GM21619 (cell line): Measurements from ENCODE around the gene ANKRD12.
"Not testable (repeated sequence)": the region's sequence is repeated elsewhere in the genome, so short reads cannot be mapped to it uniquely, and the experiment has no call there.

Experiments used
- ATAC-seq: cut with Tn5 transposase; IDR thresholded peaks from one replicate; pipeline ENCODE4 v1.9.1; 2021; ENCODE audit not compliant: unreplicated experiment

The ANKRD12 gene

DNA sequence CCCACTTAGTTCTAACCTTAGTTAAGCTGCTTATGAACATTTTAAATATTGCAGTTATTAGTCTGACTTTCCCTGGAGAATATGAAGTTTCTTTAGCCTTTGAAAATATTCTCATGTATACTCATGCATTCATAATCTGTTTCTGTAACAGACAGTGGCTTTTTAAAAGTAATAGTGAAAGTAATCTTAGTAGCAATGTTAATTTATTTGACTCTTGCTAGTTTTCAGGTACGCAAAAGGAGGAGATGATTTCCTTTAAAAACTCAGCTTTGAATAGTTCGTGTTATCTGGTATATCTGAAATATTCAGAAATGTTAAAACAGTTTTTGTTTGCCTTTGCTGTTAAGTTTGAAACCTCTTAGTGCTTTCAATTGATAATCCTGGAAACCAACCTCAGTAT, 3.8 kb downstream of the ANKRD12 start:
- no peak for ATAC-seq

DNA sequence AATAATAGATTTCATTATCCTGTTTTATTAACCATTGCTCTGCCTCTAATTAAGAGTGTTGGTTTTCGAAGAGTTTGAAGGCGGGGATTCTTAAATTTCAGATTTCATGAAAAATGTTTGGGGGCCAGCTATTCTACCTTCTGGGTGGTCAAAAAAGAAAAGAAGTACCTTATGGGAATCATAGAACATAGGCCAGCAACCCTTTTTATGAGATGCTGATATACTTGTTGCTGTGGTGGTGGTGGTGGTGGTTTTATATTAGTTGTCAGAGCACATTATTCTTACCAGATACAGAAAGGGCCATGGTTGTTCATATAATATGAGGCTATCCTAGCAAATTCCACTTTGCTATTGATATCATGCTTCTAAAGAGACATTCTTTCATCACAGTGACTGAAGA, 4.4 kb downstream of the ANKRD12 start:
- ATAC-seq = no peak

DNA sequence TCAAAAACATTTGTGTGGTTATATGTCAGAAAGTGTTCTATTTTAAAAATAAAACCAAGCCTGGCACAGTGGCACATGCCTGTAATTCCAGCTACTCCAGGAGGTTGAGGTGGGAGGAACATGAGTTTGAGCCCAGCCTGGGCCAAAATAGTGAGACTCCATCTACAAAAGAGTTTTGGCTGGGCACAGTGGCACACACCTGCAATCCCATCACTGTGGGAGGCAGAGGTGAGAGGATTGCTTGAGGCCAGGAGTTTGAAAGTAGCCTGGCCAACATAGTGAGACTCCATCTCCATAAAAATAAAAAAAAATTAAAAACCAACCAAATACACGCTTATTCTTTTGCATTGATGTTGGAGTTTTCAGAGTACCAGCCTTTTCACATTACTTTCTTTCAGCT, 9.6 kb downstream of the ANKRD12 start:
- no peak for ATAC-seq

DNA sequence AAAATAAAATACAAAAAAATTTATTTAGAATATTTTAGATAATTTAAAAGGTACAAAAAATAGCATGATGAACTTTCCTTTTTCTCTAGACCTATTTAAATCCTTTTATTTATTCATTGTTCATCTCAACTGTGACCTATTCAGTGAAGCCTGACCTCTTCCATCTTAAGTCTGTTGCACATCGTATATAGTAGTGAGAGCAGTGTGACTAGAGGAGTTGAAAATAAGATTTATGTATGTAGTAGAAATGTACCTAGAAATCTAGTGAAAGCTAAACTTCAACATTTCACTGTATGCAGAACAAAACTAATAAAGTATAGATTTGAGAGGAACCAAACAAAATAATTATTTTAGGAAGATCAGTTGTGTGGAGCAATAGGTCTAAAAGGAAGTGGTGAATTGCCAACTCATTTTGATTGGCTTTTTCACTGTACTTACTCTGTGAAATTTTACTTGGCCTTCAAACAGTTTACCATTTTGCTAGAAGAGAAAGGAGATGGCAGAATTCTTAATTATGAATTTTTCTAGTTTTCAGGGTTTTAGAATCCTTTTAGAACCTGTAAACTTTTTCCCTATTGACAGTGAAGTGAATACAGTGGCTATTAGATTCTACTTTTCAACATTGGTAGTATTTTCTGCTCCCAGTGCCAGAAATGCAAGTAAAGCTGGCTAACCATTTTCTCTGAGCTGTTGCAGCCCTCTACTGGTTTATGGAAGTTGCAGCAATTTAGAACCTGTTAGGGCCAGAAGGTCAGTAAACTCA, 11.0 kb downstream of the ANKRD12 start:
- peak; percentile 58 for ATAC-seq

DNA sequence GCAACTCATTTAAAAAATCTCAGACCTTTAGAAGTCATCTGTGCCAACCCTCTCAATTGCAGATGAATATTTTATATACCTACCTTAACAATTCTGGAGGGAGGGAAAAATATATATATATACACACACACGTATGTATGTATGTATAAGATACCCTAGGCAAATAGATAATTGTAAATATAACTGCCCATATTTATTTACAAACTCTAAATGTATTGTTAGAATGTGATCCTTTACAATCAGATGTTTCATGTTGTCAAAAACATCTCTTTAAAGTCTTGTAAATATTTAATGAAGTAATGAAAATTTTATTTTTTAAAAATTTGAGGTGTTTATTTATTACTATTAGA, 11.6 kb downstream of the ANKRD12 start:
- ATAC-seq = no peak

DNA sequence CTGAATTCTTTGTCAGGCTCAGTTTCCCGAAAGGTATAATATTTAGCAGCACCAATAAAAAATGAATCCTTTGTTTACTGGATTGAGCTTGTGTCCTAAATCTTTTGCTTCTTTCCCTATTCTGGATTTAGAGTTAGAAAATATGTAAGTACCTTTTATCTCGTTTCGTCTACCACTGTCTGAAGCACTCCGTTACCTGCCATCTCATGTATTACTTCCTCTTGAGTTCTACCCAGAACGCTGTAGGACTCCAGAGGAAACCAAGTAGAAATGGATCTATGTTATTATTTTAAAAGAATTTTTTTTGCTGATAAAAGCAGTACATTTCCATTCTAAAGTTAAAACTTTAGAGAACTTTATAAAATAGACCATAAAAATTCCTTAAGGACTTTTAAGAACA, 13.5 kb downstream of the ANKRD12 start:
- ATAC-seq = no peak

DNA sequence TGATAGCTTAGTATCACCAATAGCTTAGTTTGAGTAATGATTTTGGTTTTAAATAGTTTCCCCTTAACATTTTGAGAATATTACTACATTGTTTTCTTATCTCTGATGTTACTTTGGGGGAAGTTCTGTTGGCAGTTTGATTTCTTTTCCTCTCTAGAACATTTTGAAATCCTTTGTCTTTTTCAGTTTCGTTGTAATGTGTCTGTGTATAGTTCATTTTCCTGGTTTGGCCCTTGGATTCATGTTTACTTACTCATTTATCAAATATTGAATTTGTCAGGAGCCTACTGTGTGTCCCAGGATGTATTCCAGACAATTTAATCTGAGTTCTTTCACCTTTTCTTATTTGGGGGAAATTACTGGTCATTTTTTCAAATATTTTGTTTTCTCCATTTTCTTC, 16.7 kb downstream of the ANKRD12 start:
- no peak for ATAC-seq

DNA sequence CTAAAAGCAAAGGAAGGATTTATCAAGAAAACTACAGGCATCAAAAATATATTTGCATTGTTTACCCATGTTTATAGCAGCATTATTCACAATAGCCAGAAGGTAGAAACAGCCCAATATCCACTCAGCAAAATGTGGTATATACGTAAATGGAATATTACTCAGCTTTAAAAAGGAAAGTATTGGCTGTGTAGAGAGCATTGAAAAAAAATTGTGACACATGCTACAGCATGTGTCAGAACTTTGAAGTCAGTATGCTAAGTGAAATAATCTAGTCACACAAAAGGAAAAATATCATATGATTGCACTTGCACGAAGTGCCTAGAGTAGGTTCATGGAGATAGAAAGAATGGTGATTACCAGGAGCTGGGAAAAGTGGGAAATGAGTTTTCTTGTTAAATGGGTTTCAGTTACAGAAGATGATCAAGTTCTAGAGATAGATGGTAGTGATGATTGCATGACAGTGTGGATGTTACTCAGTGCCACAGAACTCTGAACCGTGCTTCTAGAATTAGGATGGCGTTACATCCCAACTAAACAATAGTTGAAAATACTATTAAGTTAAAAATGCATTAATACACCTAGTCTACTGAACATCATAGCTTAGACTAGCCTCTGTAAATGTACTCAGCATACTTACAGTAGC, 20.1 kb downstream of the ANKRD12 start:
- ATAC-seq = no peak

DNA sequence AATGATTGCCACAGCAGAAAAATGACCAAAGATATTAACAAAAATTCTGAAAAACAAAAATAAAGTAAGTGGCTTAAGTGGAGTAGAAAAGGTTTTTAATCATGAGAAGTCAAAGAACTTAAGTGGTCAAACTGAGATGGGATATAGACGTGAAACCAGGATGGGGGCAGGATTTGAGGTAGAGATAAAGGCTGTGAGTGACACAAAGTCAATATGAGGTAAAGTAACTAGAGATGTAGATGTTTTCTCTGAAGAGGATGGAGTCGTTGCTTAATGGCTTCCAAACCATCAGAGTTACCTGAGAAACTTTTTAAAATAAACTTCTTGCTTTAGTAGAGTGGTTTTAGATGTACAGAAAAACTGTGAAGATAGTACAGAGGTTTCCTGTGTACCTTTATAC, 21.2 kb downstream of the ANKRD12 start:
- ATAC-seq = no peak

DNA sequence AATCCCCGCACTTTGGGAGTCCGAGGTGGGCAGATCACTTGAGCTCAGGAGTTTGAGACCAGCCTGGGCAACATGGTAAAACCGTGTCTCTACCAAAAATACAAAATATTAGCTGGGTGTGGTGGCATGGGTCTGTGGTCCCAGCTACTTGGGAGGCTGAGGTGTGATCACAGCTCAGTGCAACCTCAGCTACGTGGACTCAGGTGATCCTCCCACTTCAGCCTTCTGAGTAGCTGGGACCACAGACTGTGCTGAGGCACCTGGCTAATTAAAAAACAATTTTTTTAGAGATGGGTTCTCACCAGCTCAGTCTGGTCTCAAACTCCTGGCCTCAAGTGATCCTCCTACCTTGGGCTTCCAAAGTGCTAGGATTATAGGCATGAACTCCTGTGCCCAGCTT, 23.4 kb downstream of the ANKRD12 start:
- ATAC-seq = no peak

DNA sequence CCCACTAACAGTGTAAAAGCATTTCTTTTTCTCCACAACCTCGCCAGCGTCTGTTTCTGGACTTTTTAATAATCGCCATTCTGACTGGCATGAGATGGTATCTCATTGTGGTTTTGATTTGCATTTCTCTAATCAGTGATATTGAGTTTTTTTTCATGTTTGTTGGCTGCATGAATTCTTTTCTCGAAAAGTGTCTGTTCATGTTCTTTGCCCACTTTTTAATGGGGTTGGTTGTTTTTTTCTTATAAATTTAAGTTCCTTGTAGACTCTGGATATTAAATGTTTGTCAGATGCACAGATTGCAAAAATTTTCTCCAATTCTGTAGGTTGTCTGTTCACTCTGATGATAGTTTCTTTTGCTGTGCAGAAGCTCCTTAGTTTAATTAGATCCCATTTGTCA, 26.1 kb downstream of the ANKRD12 start:
- not testable (repeated sequence) for ATAC-seq

DNA sequence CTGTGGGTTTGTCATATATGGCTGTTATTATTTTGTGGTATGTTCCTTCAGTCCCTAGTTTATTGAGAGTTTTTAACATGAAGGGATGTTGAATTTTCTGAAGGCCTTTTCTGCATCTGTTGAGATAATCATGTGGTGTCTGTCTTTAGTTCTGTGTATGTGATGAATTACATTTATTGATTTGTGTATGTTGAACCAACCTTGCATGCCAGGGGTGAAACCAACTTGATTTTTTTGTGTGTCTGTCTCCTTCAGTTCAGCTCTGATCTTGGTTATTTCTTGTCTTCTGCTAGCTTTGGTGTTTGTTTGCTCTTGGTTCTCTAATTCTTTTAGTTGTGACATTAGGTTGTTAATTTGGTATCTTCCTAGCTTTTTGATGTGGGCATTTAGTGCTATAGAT, 27.6 kb downstream of the ANKRD12 start:
- not testable (repeated sequence) for ATAC-seq

DNA sequence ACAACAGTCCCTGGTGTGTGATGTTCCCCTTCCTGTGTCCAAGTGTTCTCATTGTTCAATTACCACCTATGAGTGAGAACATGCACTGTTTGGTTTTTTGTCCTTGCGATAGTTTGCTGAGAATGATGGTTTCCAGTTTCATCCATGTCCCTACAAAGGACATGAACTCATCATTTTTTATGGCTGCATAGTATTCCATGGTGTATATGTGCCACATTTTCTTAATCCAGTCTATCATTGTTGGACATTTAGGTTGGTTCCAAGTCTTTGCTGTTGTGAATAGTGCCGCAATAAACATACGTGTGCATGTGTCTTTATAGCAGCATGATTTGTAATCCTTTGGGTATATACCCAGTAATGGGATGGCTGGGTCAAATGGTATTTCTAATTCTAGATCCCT, 29.3 kb downstream of the ANKRD12 start:
- not testable (repeated sequence) for ATAC-seq

DNA sequence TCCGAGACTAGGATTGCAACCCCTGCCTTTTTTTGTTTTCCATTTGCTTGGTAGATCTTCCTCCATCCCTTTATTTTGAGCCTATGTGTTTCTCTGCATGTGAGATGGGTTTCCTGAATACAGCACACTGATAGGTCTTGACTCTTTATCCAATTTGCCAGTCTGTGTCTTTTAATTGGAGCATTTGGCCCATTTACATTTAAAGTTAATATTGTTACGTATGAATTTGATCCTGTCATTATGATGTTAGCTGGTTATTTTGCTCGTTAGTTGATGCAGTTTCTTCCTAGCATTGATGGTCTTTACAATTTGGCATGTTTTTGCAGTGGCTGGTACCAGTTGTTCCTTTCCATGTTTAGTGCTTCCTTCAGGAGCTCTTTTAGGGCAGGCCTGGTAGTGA, 32.9 kb downstream of the ANKRD12 start:
- ATAC-seq = not testable (repeated sequence)

DNA sequence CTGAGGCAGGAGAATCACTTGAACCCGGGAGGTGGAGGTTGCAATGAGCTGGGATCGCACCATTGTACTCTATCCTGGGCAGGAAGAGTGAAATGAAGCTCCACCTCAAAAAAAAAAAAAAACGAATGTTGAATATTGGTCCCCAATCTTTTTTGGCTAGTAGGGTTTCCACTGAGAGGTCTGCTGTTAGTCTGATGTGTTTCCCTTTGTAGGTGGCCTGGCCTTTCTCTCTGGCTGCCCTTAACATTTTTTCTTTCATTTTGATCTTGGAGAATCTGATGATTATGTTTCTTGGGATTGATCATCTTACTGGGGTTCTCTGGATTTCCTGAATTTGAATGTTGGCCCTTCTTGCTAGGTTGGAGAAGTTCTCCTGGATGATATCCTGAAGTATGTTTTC, 35.3 kb downstream of the ANKRD12 start:
- ATAC-seq = not testable (repeated sequence)

DNA sequence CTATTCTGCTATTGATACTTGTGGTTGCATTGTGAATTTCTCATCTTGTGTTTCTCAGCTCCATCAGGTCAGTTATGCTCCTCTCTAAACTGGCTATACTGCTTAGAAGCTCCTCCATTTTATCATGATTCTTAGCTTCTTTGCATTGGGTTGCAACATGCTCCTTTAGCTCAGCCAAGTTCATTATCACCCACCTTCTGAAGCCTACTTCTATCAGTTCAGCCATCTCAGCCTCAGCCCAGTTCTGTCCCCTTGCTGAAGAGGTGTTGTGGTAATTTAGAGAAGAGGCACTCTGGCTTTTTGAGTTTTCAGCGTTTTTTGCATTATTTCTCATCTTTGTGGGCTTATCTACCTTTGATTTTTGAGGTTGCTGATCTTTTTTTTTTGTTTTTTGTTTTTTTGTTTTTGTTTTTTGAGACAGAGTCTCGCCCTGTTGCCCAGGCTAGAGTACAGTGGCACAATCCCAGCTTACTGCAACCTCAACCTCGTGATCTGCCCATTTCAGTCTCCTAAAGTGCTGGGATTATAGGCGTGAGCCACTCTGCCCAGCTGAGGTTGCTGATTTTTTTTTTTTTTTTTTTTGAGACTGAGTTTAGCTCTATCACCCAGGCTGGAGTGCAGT, 36.0 kb downstream of the ANKRD12 start:
- no peak for ATAC-seq

DNA sequence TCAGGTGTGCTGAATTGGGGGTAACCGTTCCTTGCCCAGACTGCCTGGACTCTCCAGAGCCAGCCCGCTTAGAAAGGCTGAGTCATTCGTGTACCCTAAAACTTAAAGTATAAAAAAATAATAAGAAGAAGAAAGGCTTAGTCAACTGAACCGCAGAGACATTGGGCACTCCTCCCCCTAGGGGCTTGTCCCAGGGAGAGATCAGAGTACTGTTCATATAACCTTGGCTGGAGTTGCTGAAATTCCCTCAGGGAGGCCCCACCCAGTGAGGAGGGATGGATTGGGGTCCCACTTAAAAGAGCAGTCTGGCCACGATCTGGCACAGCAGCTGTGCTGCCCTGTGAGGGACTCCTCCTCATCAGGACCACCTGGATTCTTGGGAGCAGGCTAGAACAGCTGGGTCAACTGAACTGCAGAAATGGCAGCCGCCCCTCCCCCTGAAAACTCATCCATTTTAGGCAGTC, 37.2 kb downstream of the ANKRD12 start:
- ATAC-seq = no peak

DNA sequence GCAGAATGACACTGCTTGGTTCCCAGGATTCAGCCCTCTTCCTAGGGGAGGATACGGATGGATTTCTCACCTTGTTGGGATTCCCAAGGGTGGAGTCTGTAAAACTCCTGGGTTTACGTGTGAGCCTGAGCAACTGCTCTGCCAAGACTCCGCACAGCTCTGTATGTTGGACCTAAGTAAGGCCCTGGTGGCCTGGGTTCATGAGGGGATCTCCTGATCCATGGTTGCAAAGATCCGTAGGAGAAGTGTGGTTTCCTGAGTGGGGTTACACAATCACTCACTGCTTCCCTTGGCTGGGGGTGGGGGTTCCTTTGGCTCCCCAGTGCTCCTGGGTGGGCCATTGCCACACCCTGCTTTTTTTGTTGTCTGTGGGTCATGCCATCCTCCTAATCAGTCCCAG, 37.7 kb downstream of the ANKRD12 start:
- ATAC-seq = no peak

DNA sequence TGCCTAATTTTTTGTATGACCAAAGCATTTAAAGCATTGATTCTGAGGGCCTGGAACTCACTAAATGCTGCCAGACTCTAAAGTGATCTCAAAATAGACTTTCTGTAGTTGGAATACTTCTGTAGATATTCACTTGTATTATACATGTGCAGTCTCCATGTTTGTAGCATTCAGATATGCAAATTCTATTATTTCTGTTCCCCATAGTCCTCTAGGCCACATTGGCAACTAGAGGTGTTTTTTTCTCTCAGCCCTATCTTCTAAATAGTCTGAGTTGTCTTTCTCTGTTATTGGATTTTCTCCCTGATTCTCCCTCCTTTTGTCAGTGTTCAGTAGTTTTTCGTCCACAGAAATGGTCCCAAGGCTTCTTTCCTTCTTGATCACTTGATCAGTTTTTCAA, 38.5 kb downstream of the ANKRD12 start:
- ATAC-seq = no peak

DNA sequence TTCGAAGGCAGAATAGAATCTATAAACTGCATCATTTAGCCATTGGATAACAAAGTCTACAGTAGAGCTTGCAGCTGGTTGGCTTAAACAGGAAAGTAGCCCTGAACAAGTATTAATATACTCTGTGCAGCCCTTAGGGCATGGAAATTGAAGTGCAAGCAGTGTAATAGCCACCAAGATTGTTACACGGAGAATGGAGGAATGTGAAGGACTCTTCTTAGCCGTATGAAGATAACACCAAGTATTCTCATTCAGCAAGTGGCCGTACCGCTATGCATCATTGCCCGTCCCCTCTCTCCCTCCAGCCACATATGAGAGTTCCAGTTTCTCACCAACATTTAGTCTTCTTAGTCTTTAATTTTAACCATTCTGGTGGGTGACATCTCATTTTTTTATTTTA, 40.5 kb downstream of the ANKRD12 start:
- no peak for ATAC-seq

DNA sequence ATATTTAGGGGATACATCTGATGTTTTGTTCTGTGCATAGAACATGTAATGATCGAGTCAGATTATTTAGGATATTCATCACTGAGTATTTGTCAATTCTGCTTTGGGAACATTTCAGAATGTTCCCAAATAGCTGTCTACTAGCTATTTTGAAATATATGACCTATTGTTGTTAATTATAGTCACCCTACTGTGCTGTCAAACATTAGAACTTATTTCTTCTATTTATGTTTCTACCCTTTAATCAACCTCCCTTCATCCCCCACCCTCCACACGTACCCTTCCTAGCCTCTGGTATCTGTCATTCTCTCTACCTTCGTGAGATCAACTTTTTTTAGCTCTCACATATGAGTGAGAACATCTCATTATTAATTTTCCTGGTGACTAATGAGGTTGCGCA, 40.9 kb downstream of the ANKRD12 start:
- no peak for ATAC-seq

DNA sequence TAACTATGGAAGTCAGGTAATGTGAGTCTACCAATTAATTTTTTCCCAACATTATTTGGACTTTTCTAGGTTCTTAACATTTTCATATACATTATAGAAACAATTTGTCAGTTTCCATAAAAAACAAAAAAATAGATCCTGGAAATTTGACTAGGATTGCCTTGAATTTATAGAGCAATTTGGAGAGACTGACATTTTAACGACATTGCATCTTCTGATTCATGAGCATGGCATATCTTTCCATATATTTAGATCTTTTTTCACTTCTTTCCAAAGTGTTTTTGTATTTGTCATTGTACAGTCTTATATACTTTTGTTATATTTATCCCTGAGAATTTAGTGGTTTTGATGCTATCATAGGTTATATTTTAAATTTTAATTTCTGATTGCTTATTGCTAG, 42.0 kb downstream of the ANKRD12 start:
- ATAC-seq = no peak
